Measurements from ENCODE around the gene CSTF2. TPM values are rescaled to one million over a fixed set of nuclear protein-coding genes. Genes with fewer than 3 reads are reported as not detected.
A peak's percentile ranks its signal among the peaks of the same experiment; 100 is the strongest.
"Not testable (repeated sequence)": the region's sequence is repeated elsewhere in the genome, so short reads cannot be mapped to it uniquely, and the experiment has no call there.

The CSTF2 gene, protein sequence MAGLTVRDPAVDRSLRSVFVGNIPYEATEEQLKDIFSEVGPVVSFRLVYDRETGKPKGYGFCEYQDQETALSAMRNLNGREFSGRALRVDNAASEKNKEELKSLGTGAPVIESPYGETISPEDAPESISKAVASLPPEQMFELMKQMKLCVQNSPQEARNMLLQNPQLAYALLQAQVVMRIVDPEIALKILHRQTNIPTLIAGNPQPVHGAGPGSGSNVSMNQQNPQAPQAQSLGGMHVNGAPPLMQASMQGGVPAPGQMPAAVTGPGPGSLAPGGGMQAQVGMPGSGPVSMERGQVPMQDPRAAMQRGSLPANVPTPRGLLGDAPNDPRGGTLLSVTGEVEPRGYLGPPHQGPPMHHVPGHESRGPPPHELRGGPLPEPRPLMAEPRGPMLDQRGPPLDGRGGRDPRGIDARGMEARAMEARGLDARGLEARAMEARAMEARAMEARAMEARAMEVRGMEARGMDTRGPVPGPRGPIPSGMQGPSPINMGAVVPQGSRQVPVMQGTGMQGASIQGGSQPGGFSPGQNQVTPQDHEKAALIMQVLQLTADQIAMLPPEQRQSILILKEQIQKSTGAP
- 17.6 TPM for polyA plus RNA-seq (2013, experiment 1 of 2)
- polyA plus RNA-seq (2013, experiment 2 of 2) = 15.1 TPM

DNA sequence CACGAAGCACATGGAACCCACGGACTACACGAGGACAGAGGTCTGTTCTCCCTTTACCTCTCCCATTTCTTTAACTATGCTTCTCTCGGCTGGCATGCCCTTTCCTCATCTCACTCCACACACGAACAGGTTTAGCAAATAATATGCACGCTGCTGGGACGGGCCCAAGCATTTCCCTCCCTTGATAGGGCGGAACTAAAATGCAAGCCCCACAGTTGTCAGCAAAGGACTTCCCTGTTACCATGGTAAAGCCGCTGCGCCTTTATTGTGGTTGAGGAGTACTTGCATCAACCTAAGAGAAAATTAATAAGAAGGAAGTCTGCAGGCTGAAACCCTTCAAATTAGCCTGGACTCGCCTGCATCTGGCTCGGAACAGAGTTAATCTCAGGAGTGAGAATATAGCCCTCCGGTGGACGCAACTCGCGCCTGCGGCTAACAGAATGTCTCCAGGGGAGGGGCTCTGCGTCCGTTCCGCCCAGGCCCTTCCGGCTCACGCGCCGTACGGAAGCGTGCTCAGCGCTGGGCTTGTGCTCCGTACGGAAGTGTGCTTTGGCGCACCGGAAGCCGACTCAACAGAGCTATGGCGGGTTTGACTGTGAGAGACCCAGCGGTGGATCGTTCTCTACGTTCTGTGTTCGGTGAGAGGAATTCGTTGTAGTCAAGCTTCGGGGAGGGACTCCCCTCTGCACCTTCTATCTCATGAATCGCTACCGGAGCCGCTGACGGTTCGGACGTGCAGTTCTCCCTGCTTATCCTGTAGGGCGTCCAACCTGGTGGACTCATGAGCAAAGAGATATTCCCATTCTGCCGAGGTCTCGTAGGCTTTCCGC, at the start of gene CSTF2:
Gene CSTF2 (plus strand): TSS at position 555 of the 830 bp plus-strand sequence. CDS start 26 bp downstream, at position 581.
- Histone ChIP-seq H3K9me3 (ENCODE audit: control insufficient read depth, low read length) (no peaks in the 10 kb centered on the region), H3K4me3 (ENCODE audit: extremely low read depth, insufficient read depth, low read length, poor library complexity, severe bottlenecking) (peak within 1 kb of the TSS; percentile 54), H3K36me3 (ENCODE audit: control insufficient read depth, insufficient read depth, low read length) (peaks cover 23% of the 10 kb centered on the region), H3K4me1 (ENCODE audit: control insufficient read depth, insufficient read depth, low read length, poor library complexity, severe bottlenecking) (no peaks in the 10 kb centered on the region), H3K27ac (ENCODE audit: low read depth, low read length, severe bottlenecking) (peak within 1 kb of the TSS; percentile 64)
- WGBS, 2 experiments (ENCODE audit: insufficient coverage in 2 of 2) = 1 to 6% methylated on average over 15 to 17 of the region's 49 CpGs

DNA sequence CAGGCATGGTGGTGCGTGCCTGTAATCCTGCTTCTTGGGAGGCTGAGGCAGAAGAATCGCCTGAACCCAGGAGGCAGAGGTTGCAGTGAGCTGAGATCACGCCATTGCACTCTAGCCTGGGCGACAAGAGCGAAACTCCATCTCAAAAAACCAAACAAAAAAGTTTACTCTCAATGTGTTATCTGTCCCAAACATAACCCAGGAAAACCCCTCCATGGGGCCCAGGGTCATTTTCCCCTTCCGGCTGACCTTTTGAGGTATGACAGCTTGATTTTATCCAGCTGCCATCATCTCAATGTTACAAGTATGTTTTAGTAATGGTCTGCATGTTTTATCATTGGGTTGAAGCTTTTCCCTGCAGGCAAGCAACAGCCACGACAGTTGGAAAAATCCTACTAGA, 23.8 kb upstream of the CSTF2 start:
- H3K4me3 ChIP-seq (ENCODE audit: extremely low read depth, insufficient read depth, low read length, poor library complexity, severe bottlenecking); H3K36me3 ChIP-seq (ENCODE audit: control insufficient read depth, insufficient read depth, low read length); H3K27ac ChIP-seq (ENCODE audit: low read depth, low read length, severe bottlenecking); H3K9me3 ChIP-seq (ENCODE audit: control insufficient read depth, low read length); H3K4me1 ChIP-seq (ENCODE audit: control insufficient read depth, insufficient read depth, low read length, poor library complexity, severe bottlenecking): not testable (repeated sequence)
- no CpG with 5 or more reads among the region's 7 CpGs for WGBS, 2 experiments (ENCODE audit: insufficient coverage in 2 of 2)

DNA sequence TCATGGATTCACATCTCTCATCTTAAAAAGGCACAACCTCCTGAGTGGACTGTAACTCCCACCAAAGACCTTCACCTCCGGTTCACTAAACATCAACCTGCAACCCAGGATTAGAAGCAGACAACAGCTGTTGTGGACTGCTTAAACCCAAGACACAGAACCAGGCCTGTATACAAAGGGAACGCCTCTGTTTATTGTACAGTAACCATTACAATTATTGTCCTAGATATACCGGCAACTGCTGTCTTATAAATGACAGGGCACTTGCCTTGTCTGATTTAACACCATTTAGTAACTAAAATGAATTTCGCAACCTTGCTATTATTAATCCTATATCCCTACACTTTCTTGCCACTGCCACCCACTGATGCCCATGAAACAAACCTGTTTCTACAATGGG, 22.8 kb upstream of the CSTF2 start:
- no peaks in the 10 kb centered on the region for H3K36me3 ChIP-seq (ENCODE audit: control insufficient read depth, insufficient read depth, low read length)
- H3K9me3 ChIP-seq (ENCODE audit: control insufficient read depth, low read length) = no peaks in the 10 kb centered on the region
- no peak overlapping the region for H3K4me3 ChIP-seq (ENCODE audit: extremely low read depth, insufficient read depth, low read length, poor library complexity, severe bottlenecking)
- WGBS, 2 experiments (ENCODE audit: insufficient coverage in 2 of 2) = no CpG with 5 or more reads among the region's 4 CpGs
- no peaks in the 10 kb centered on the region for H3K4me1 ChIP-seq (ENCODE audit: control insufficient read depth, insufficient read depth, low read length, poor library complexity, severe bottlenecking)
- no peak overlapping the region for H3K27ac ChIP-seq (ENCODE audit: low read depth, low read length, severe bottlenecking)

DNA sequence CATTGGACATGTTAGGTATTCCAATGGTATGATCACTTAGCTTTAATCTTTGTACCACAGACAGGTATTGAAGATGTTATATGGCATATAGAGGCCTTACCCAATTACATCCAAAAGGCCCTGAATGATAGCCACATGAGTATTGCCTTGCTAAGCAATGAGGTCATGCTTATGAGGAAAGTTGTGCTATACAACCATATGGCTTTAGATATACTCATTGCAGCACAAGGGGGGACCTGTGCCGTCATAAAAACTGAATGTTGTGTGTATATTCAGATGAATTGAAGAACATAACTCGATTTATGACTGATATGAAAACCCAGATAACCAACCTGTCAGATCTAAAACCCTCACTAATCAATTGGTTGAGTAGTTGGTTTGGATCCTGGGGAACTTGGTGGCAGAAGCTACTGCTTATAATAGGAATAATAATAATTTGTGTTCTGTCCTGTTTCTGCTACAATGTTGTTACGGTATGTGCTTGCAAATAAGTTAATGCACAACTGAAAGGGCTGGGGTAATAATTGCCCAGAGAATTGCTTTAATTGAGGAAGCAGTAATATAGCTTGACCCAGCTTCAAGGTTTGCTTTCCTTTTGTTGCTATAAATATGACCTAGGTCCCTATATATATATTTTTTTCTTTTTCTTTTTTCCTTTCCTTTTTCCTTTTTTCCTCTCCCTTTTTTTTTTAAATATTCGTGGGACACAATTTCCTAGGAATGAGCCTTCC, 21.5 kb upstream of the CSTF2 start:
- Histone ChIP-seq H3K4me1 (ENCODE audit: control insufficient read depth, insufficient read depth, low read length, poor library complexity, severe bottlenecking) (no peaks in the 10 kb centered on the region), H3K36me3 (ENCODE audit: control insufficient read depth, insufficient read depth, low read length) (no peaks in the 10 kb centered on the region), H3K27ac (ENCODE audit: low read depth, low read length, severe bottlenecking) (no peak overlapping the region), H3K9me3 (ENCODE audit: control insufficient read depth, low read length) (no peaks in the 10 kb centered on the region), H3K4me3 (ENCODE audit: extremely low read depth, insufficient read depth, low read length, poor library complexity, severe bottlenecking) (no peak overlapping the region)
- no CpG with 5 or more reads among the region's 4 CpGs for WGBS, 2 experiments (ENCODE audit: insufficient coverage in 2 of 2)

DNA sequence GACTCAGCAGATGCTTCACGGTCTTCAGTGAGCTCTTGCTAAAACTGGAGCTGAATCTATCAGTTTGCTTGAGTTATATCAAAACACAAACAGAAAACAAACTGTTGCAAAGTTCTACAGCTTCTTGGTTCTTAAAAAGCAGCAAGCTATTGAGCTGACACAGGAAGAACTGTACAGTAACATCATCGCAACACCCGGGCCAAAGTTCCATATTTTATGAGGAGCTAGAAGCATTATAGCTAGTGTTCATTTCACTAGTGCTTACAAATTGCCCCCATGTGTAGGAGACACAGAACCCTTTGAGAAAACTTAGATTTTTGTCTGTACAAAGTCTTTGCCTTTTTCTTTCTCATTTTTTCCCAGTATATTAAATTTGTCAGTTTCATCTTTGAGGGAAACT, 17.3 kb upstream of the CSTF2 start:
- no peak overlapping the region for H3K4me3 ChIP-seq (ENCODE audit: extremely low read depth, insufficient read depth, low read length, poor library complexity, severe bottlenecking)
- H3K4me1 ChIP-seq (ENCODE audit: control insufficient read depth, insufficient read depth, low read length, poor library complexity, severe bottlenecking) = no peaks in the 10 kb centered on the region
- H3K9me3 ChIP-seq (ENCODE audit: control insufficient read depth, low read length) = no peaks in the 10 kb centered on the region
- no CpG with 5 or more reads among the region's 3 CpGs for WGBS, 2 experiments (ENCODE audit: insufficient coverage in 2 of 2)
- no peaks in the 10 kb centered on the region for H3K36me3 ChIP-seq (ENCODE audit: control insufficient read depth, insufficient read depth, low read length)
- H3K27ac ChIP-seq (ENCODE audit: low read depth, low read length, severe bottlenecking) = no peak overlapping the region

DNA sequence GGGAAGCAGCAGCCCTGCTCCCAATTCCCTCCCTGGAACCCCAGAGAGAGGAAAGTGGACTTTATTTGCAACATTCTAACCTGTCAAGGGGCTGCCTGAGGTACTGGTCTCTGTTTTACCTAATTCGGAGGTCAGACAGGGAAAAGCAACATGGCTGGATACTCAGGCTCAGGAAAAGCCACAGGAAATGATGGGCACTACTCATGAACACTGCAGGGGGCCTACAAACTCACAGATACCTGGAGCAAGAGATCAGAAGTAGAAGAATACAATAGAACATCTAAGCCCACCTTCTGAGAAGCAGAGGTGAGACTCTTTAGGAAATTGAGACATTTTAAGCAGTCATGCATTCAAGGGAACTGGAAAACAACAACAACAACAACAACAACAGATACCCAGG, 15.4 kb upstream of the CSTF2 start:
- Histone ChIP-seq H3K4me1 (ENCODE audit: control insufficient read depth, insufficient read depth, low read length, poor library complexity, severe bottlenecking) (no peaks in the 10 kb centered on the region), H3K4me3 (ENCODE audit: extremely low read depth, insufficient read depth, low read length, poor library complexity, severe bottlenecking) (no peak overlapping the region), H3K36me3 (ENCODE audit: control insufficient read depth, insufficient read depth, low read length) (no peaks in the 10 kb centered on the region), H3K9me3 (ENCODE audit: control insufficient read depth, low read length) (no peaks in the 10 kb centered on the region), H3K27ac (ENCODE audit: low read depth, low read length, severe bottlenecking) (no peak overlapping the region)
- 80% methylated on average over 1 of the region's 1 CpG; no CpG with 5 or more reads in 1 of the 2 experiments for WGBS, 2 experiments (ENCODE audit: insufficient coverage in 2 of 2)

DNA sequence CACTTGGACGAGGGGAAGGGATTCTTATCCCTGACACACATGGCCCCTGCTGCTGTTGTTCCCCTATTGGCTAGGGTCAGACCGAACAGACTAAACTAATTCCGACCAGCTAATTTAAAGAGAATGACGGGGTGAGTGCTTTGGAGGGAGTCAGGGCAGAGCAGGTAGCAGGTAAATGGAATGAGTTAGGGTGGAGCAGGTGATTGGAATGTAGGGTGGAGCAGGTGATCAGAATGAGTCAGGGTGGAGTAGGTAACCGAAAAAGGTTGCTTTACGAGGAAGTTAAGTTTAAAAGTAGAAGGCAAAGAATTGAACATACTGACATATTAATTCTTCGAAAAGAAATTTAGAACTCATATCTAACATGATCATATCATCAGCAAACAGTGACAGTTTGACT, 11.9 kb upstream of the CSTF2 start:
- H3K27ac ChIP-seq (ENCODE audit: low read depth, low read length, severe bottlenecking); H3K36me3 ChIP-seq (ENCODE audit: control insufficient read depth, insufficient read depth, low read length); H3K4me3 ChIP-seq (ENCODE audit: extremely low read depth, insufficient read depth, low read length, poor library complexity, severe bottlenecking); H3K4me1 ChIP-seq (ENCODE audit: control insufficient read depth, insufficient read depth, low read length, poor library complexity, severe bottlenecking); H3K9me3 ChIP-seq (ENCODE audit: control insufficient read depth, low read length): not testable (repeated sequence)
- 86% methylated on average over 1 of the region's 7 CpGs; no CpG with 5 or more reads in 1 of the 2 experiments for WGBS, 2 experiments (ENCODE audit: insufficient coverage in 2 of 2)

DNA sequence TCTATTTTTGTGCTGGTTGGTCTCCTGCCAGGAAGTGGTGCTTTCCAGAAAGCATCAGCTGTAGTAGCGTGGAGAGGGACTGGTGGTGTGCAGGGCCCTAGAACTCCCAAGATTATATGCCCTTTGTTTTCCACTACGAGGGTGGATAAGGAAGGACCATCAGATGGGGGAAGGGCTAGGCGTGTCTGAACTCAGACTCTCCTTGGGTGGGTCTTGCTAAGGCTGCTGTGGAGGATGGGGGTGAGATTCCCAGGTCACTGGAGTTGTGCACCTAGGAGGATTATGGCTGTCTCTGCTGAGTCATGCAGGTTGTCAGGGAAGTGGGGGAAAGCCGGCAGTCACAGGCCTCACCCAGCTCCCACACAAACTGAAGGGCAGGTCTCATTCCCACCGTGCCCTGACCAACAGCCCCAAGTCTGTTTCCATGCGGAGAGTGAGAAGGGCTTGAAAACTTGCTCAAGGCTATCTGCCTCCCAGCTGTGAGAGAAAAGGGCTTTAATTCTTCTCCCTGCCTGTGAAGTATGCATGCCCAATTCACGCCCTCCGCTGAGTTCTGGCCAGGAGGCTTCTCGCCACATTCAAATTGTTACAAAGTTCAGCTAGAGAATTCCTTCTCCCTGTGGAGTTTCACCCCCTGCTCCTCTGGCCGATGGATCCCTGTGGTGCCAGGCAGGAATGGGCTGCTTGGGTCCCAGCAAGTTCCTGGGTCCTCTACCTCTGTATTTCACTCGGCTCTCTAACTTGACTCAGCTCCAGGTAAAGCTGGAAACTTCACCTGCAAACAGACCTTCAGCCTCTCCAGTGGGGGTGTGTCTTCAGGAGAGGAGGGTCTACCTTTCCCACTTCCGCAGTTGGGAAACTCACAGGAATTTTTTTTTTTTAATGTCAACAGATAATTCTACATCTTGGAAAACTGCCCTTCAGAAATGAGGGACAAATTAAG, 7.7 kb upstream of the CSTF2 start:
- WGBS, 2 experiments (ENCODE audit: insufficient coverage in 2 of 2) = 14 to 28% methylated on average over 2 to 5 of the region's 12 CpGs
- Histone ChIP-seq H3K27ac (ENCODE audit: low read depth, low read length, severe bottlenecking) (no peak overlapping the region), H3K9me3 (ENCODE audit: control insufficient read depth, low read length) (no peaks in the 10 kb centered on the region), H3K4me3 (ENCODE audit: extremely low read depth, insufficient read depth, low read length, poor library complexity, severe bottlenecking) (no peak overlapping the region), H3K36me3 (ENCODE audit: control insufficient read depth, insufficient read depth, low read length) (no peaks in the 10 kb centered on the region), H3K4me1 (ENCODE audit: control insufficient read depth, insufficient read depth, low read length, poor library complexity, severe bottlenecking) (no peaks in the 10 kb centered on the region)

DNA sequence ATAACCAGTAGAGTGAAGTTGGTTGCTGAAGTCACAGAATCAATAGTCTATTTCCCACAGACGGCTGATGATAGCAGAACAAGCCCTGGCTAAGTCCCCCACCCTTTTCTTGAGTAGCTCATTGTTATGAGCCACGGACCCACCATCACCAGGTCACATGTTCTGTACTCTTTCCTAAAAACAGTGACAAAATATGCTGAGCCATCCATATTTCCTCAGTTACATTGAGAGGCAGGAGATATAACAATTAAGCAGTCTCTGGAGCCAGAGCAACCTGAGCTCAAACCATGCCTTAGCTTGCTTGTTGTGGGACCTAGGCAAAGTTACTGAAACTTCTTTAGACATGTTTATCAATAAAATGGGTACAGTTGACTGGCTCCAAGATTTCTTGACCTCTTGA, 2.9 kb upstream of the CSTF2 start:
- Histone ChIP-seq H3K27ac (ENCODE audit: low read depth, low read length, severe bottlenecking) (no peak overlapping the region), H3K4me1 (ENCODE audit: control insufficient read depth, insufficient read depth, low read length, poor library complexity, severe bottlenecking) (no peaks in the 10 kb centered on the region), H3K9me3 (ENCODE audit: control insufficient read depth, low read length) (no peaks in the 10 kb centered on the region), H3K36me3 (ENCODE audit: control insufficient read depth, insufficient read depth, low read length) (peaks cover 2% of the 10 kb centered on the region), H3K4me3 (ENCODE audit: extremely low read depth, insufficient read depth, low read length, poor library complexity, severe bottlenecking) (no peak overlapping the region)
- no CpG with 5 or more reads among the region's 2 CpGs for WGBS, 2 experiments (ENCODE audit: insufficient coverage in 2 of 2)

Measured in mesodermal cell (in vitro differentiated cells).